WI38 (cell line): Measurements from ENCODE around the gene NCK2.

Experiments used
- H3K4me3 ChIP-seq: 2 replicates; pipeline ENCODE4 v1.5.1; 2011; ENCODE audit warnings: low read depth, mild to moderate bottlenecking, control low read depth, low read length
- CTCF ChIP-seq: IDR thresholded peaks from 2 replicates; pipeline ENCODE4 v1.5.1; 2012; ENCODE audit warnings: low read depth, mild to moderate bottlenecking, control low read depth, low read length

Gene NCK2

GRCh38 chr2:105853354-105854088, 108.8 kb downstream of the NCK2 start:
- TF ChIP-seq CTCF = no peak

GRCh38 chr2:105854972-105855371, 110.3 kb downstream of the NCK2 start:
- no peak overlapping the region for H3K4me3 ChIP-seq
- TF ChIP-seq CTCF = no peak

More at GRCh38 chr2:105853354-105854088, 108.8 kb downstream of the NCK2 start:
- no peak overlapping the region for H3K4me3 ChIP-seq

DNA sequence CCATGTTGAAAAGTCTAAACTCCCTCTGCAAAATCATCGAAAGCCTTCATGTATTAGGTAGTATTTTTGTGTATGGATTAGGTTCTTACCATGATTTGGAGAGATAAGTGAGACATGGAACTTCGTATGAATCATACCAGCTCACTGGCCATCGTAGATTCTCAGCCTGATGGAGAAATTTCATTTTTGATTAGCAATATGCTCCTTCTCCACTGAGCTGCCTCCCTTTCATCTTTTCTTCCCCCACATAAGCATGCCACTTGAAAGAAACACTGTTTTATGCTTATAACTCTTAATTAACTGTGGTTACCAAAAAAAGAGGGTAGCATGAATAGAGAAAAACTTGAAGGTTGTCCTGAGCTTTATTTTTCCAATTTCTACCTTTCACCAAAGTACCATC, 111.9 kb downstream of the NCK2 start:
- no peak overlapping the region for H3K4me3 ChIP-seq
- no peak for TF ChIP-seq CTCF

DNA sequence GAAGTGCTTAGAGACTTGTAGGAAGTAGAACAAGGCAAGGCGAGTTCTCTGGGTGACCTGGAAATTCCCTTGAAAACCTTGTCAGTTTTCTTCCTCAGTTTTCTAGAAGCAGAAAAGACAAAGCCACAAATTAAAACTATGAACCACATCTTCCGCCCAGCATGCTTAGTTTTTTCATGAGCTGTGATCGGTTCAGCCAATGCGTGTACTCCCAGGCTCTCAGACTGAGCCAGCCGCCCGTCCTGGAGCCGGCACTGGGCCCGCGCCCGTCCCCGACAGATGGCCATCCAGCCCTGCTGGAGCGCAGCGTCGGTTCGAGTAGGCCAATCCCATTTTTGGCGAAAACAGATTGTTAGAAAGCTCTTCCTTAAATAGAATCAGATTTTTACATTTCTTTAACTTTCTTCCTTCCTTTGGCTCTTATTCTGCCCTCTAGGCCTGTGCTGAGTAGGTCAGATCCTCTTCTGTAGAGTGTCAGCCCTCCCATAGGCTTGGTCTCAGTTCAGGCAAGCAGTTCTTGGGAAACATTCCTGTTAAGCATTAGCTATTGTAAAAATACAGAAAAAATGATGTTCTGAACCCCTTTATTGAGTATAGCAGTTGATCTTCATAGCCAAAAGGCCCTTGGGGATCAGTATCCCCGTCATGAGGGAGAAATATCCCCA, 112.5 kb downstream of the NCK2 start:
- no peak overlapping the region for H3K4me3 ChIP-seq
- no peak for TF ChIP-seq CTCF

- no peak overlapping the region for H3K4me3 ChIP-seq
- TF ChIP-seq CTCF = no peak
Observed at GRCh38 chr2:105858868-105859693, 114.4 kb downstream of the NCK2 start.

DNA sequence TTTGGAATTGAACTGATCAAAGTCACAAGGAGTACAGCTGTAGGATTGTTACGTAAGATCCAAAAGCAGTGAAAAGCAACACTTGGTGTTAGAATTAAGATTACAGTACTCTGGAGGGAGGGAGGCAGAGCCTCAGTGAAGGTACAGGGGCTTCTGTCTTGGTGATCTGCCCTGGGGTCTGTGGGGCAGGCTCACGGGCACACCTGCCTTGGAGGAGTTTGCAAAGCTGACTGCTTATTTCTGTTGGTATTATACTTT, 114.9 kb downstream of the NCK2 start:
- TF ChIP-seq CTCF = no peak
- H3K4me3 ChIP-seq = no peak overlapping the region

GRCh38 chr2:105860567-105860966, 115.9 kb downstream of the NCK2 start:
- no peak overlapping the region for H3K4me3 ChIP-seq
- no peak for TF ChIP-seq CTCF
